GM23248 (cell line): ENCODE measurements around the gene C2orf15.

ENCODE experiments used
- EZH2 ChIP-seq: fragments of 200-600 bp; sonication (generic); IDR thresholded peaks from 2 replicates; pipeline ENCODE4 v1.6.1; 2018; ENCODE audit warnings: antibody characterized with exemption, mild to moderate bottlenecking; ENCODE audit not compliant: insufficient read depth, poor library complexity, severe bottlenecking
- EZH2phosphoT487 ChIP-seq: fragments of 200-600 bp; sonication (generic); IDR thresholded peaks from 2 replicates; pipeline ENCODE4 v1.6.1; 2018; ENCODE audit warnings: antibody characterized with exemption, moderate library complexity, mild to moderate bottlenecking, low read depth; ENCODE audit not compliant: insufficient read depth

DNA sequence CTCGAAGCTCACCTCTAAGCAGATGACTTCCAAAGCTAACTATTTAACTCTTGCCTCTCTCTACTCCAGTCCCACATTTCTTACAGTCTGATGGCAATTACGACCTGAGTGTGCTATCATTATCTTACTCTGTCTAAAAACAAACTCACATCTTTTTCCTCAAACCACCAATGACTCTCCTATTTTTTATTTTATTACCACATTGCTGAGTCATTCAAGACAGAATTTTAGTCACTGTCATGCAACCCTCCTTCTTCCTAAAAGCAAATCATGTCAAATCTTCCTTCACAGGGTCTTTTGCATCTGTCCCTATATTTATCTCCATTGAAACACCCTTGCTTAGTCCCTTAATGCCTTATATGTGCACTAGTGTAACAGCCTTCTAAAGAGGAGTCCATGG is 34.6 kb upstream of the C2orf15 start:
- TF ChIP-seq EZH2phosphoT487, result no peak
- no peak for TF ChIP-seq EZH2
